Endothelial cell of hepatic sinusoid (primary cell): ENCODE results near the gene HDAC4.

Source experiments
- in situ Hi-C: cut with HindIII; loops from 2 replicates; pipeline ENCODE4 v1.10.0; 2017; ENCODE audit warnings: low sequenced_read_pairs

The HDAC4 gene

DNA sequence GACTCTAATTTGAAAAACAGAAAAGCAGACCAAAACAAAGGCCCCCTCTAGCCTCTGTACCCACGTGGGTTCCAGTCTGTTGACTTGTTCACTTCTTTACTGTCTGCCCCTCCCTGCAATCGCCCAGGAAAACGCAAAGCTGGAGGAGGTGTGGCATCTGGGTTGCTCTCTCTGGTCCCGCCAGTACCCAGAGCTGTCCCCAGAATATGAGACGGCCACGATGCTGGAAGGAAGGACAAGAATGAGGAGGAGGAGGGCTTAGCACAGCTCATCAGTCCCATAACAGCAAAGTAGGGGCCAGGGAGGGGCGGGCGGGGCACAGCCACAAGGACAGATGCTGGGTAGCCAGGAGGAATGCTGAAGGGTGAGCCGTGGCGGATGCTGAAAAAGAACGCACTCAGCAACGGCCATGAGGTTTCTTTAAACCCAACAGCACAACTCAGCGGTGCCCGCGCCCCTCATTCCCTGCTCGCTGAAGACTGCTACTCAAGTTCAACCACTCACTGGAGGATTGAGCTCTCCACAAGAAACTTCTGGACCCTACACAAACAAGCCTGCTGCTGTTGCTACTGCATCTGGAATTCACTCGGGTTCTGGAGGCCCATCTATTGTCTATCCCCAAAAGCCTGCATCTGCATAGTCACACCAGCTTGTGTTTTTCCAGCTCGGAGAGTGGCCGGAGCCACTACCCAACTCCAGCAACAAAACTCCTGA lies 187.7 kb downstream of the HDAC4 start:
- in situ Hi-C loops, result no loop called here

DNA sequence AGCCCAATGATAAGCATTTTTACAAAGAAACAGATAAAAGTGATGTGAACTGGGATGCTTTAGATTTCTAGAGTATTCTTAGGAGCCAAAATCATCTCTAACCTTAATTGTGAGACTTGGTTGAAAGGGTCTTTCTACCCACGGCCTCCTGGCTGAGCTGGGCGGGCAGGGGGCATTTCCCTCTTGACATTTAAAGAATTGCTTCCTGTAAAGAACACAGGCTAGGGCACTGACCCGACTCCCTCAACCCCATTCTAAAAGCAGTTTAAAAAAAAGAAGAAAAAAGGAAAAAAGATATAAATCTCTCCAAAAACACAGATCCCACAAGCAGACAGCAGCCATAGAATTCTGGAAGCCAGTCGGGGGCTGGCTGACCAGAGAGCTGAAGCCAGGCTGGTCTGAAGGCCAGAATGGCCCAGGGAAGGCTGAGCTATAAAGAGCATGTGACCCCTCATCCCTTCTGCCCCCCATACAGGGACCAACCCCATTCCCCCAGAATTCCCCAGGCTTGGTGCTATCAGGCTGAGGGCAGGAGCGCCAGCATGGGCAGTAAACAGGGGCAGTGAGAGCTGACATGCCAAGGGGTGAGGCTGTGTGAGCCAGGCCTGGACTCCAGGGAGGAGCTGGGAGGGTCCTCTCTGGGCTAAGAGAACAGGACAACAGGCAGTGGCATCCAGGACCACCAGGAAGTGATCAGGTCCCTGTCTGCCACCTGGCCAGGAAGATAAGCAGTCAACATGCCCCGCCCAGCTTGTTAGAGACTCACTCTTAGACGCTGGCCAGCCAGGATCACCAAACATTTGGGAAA lies 188.5 kb downstream of the HDAC4 start:
- in situ Hi-C loops, result no loop called here

DNA sequence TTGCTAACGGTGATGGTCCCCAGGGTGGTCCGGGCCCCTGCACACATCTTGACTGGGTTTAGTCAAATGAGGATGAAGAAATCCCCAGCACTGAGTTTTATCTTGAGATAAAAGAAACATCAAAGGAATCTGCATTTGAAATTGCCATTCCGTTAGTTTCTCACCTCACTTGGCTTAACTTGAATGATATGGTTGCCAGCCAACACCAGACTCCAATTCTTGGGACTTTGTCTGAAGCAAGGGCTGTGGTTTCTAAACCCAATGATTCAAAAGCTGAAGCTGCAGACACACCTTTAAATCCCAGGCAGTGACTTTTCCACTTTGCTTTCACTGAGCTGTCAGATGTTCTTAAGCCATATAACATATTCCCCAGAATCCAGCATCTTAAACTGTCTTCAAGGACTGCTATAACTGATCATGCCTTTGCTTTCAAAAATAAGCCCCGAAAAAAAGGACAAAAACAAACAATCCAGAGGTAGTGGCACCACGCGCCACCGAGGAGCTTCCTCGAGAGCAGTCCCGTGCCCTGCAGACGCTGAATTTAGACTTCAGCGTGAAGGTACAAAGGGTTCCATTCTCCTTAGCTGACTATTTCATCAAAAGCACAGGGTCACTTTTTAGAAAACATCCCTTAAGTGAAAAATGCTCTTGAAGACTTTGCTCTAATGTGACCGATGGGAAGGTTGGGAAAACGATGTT lies 189.3 kb downstream of the HDAC4 start:
- in situ Hi-C loops, result no loop called here

DNA sequence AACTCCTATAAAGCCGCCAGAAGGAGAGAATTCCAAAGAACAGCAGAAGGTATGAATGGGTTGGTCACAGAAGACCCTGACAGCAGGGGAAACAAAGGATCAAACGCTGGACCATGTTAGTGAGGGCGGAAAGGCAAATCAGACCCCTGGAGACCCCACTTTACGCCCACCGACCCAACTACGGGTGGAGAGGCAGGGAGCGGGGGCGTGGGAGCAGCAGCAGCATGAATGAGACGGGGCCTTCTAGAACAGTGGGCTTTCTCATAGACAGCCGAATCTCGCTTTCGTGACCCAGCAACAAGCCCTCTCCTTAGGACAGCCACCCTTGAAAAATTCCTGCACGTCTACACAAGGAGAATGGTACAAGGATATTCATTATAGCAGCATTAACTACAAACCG lies 191.0 kb downstream of the HDAC4 start:
- in situ Hi-C loops, result loop anchor here (5.0 to 10.0 kb wide), 2 partner anchors 55 to 143 kb away; no protein-coding TSS in a partner anchor

DNA sequence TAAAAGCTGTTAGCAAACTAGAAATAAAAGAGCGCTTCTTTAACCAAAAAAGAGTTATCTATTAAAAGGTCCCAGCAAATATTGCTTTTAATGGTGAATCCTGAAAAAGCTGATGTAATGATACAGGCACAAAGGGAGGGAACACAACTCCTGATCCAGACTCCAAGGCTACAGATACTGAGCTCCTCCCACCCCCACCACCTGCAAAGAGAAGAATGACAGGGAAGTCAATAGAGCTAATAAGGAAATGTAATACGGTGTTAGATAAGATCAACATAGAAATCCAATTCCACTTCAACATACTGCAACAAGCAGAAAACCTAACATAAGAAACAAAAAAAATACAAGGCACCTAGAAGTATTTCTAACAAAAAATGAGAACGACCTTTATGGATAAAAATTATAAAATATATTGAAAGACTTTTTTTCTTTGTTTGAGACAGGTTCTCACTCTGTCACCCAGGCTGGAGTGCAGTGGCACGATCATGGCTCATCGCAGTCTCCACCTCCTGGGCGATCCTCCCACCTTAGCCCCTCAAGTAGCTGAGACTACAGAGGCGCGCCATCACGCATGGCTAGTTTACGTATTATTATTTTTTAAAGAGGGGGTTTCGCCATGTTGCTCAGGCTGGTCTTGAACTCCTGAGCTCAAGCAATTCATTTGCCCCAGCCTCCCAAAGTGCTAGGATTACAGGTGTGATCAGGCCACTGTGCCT lies 192.2 kb downstream of the HDAC4 start:
- in situ Hi-C loops, result loop anchor here (5.0 to 10.0 kb wide), 2 partner anchors 54 to 144 kb away; no protein-coding TSS in a partner anchor

DNA sequence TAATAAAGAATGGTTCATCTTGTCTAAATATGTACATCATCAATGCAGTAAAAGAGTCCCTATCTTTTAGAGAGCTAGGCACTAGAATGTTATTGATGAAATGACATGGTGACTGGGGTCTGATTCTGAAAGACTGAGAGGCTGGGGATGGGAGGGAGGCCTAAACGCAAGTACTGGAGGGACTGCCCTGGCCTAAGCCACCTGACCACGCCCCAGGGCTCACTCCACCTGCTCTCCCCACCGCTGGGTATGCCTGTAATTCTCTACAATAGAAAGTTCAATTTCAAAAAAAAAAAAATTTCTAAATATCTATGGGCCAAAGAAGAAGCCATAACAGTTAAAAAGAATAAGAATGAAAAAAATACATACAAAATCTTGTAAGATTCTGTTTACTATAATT lies 194.0 kb downstream of the HDAC4 start:
- in situ Hi-C loops, result loop anchor here (5.0 to 10.0 kb wide), 2 partner anchors 52 to 145 kb away; no protein-coding TSS in a partner anchor

DNA sequence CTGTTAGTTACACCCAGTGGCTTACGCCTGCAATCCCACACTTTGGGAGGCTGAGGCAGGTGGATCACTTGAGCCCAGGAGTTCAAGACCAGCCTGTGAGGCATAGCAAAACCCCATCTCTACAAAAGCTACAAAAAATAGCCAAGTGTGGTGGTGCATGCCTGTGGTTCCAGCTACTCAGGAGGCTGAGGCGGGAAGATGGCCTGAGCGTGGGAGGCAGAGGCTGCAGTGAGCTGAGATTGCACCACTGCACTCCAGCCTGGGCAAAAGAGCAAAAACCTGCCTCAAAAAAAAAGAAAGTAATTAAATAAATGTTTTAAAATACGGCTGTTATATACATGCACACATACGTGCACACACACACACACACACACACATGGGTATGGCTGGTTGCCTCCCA lies 194.8 kb downstream of the HDAC4 start:
- in situ Hi-C loops, result loop anchor here (5.0 to 10.0 kb wide), 2 partner anchors 51 to 146 kb away; no protein-coding TSS in a partner anchor

DNA sequence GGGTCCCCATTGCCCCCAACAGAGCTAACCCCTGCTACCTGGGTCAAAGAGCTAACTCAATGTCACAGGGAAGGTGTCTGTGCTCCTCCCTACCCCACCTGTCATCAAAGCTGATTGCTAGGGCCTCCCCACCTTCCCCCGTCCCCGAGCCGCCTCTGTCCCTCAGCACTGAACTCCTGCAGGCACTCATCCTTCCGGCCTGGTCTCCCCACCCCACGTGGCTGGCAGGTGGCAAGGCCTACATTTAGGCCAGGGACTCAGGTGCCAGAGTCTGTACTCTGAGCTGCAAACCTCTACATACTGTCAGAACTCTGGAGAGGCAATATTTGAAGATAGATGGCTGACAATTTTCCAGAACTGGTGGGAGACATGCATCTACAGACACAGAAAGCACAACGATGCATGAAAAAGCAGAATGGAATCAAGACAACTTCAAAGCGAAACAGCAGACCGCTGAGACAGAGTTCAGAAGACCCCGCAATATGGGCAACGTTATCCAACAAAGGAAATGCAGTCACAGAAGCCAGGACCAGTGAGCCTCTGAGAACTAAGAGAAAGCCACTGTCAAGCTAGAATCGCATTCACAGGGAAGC lies 195.8 kb downstream of the HDAC4 start:
- in situ Hi-C loops, result loop anchor here (5.0 to 10.0 kb wide), 2 partner anchors 50 to 147 kb away; no protein-coding TSS in a partner anchor

DNA sequence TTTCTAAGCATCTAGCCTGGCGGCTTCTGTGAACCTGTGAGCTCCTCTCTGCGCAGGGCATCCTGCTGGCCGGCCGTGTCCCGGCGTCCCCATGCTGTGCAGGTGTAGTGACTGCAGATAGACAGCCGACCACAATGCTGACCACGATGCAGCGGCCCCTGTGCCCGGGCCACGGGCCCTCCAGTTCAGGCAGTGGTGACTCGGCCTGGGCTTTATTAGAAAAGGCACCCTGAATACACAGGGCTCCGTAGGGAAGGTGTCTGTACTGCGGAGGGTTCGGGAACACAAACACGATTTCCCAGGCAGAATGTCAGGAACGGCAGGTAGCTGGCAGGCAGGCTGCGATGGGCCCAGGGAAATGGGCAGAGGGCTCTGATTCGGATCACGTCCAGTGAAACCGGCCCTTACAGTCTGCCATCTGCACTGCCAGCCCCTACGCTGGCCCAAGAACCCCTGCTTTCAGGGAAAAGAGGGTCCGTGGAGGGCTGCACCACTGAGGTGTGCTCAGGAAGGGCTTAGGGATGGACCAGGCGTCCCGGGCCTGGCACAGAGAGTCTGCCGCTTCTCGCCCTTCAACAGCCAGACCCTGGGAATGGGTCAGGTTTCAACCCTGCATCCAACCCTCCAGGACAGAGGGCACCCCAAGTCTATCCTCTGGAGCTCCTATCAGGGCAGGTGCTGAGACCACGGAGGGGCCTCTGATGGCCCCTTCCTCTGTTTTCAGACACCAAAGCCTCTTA lies 196.5 kb downstream of the HDAC4 start:
- in situ Hi-C loops, result loop anchor here (10.0 kb wide), 1 partner anchor 50 kb away; no protein-coding TSS in a partner anchor

DNA sequence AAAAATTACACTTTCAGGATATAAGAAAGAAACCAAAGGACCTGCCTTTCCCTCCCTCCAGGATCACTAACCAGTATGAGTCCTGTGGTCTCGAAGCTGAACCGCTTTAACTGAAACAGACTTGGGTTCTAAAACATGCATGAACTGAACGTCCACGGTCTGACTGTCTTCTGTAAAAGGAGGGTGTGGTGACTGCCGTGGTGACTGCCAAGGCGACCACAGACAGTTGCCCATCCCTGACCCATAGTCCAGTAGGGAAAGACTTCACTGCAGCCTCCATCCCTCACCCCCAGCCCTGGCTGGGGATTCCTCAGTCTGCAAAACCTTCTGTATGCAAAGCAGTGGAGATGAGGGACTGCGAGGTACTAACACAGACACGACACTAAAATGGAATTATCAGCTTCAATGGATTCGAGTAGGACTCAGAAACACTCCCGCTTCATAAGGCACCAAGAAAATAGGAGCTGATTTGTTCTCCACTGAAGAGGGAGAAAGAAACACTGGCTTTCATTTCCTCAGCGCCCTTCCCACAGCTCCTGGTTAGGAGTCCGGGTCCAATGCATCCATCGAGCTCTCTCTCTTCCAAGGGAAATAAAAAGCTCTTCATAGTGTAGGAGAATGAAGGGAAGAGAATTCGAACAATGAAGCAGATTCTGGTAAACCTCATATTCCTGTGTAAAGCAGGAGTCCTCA lies 197.2 kb downstream of the HDAC4 start:
- in situ Hi-C loops, result loop anchor here (10.0 kb wide), 1 partner anchor 49 kb away; no protein-coding TSS in a partner anchor

DNA sequence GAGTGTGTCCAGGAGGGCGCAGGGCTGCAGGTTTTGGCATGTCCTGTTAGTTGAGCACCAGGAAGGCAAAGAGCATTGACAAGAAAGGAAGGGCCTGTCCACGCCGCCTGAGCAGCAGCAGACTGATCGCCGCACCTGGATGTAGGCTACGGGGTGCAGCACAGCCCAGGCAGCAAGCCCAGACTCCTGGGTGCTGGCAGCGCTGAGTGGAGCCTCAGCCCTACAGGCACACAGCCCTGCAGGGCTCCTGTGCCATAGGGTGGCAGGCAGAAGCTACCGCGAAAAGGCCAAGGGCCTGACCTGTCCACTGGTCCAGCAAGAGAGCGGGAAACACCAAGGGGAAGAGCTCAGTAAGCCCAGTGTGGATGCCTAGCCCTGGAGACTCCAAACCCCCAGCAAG lies 198.0 kb downstream of the HDAC4 start:
- in situ Hi-C loops, result loop anchor here (10.0 kb wide), 1 partner anchor 48 kb away; no protein-coding TSS in a partner anchor

DNA sequence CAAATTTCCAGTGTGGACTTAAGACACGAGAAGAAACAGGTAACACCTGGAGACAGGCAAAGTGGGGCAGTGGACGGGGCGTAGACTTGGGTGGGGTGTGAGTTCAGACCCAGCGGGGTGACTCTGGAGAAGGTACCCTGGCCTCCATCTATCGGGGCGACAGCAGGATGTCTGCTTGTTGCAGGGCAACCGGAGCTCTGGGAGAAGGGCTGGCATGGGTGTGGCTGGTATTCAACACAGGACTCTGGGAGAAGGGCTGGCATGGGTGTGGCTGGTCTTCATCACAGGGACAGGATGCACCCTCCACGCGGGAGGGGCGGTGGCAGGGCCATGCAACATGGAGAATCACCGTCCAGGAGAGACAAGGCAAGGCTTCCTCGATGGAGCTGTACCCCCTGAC lies 198.5 kb downstream of the HDAC4 start:
- in situ Hi-C loops, result loop anchor here (10.0 kb wide), 1 partner anchor 48 kb away; no protein-coding TSS in a partner anchor

DNA sequence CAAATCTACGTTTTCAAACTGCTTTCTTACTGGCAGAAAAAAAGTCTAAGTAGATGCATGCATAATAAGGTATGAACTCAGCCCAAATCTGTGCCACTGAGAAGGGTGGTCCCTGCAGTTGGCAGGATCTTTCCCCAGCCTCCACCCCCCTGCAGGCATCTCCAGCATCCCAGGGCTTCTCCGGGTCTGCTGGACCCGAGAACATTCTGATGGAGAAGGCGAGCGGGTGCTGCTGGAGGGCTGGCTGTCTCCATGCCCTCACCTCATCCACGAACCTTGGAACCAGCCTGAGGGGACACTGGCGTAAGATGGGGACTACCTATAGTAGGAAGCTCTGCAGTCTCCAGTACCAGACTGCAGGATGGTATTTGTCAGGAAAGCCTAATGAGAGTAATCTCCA lies 198.9 kb downstream of the HDAC4 start:
- in situ Hi-C loops, result loop anchor here (10.0 kb wide), 1 partner anchor 47 kb away; no protein-coding TSS in a partner anchor

DNA sequence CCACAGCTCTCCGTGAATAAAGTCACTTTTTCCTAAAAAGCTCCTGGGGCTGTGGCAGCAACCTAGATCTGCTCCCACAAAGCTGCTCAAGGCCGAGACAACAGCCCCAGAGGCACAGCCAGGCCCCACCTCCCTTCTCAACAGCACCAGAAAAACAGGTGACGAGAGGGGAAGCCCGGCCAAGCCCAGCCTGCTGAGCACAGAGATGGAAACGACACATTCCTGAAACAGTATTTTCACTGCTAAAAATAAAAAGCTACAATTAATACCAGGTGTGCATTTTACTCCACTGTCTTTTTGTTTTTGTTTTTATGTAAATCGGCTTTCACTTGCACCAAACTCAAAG lies 199.3 kb downstream of the HDAC4 start:
- in situ Hi-C loops, result loop anchor here (10.0 kb wide), 1 partner anchor 47 kb away; no protein-coding TSS in a partner anchor

DNA sequence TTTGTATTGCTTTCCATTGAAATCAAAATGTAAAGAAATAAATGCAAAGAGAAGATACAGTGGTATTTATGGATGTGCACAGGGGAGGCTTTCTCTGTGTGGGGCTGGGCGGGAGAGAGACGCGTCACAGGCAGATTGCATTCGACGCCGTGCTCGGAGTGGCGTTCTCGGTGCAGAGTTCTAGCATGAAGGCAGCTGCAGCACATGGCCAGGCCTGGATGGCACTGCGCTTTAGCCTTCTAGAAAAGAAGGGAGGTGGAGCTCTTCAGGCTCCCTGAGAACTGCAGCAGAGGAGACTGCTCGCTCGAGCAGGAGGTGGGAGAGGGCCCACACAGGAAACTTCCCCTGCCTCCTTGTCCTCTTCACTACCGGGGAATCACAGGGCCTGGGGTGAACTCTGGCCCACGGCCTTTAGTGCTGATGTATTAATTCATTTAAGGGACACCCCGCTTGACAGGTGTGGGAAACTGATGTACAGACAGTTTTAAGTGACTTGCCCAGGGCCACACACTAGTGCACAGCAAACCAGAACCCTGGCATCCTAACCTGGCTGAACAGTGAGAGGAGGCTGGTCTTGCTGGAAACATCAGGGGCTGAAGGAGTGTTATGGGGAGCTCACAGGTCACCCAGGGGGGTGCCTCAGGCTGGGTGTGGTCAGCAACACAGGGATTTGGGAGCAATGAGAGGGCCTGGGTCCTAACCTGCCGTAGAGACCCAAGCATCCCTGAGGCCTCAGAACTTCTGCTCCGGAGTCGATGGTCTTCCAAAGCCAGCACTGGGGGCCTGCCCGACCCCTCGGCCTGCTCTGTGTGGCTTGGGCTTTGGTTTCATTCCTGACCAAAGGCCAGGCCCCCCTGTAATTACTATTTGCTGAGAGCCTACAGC lies 199.9 kb downstream of the HDAC4 start:
- in situ Hi-C loops, result loop anchor here (10.0 kb wide), 1 partner anchor 46 kb away; no protein-coding TSS in a partner anchor

DNA sequence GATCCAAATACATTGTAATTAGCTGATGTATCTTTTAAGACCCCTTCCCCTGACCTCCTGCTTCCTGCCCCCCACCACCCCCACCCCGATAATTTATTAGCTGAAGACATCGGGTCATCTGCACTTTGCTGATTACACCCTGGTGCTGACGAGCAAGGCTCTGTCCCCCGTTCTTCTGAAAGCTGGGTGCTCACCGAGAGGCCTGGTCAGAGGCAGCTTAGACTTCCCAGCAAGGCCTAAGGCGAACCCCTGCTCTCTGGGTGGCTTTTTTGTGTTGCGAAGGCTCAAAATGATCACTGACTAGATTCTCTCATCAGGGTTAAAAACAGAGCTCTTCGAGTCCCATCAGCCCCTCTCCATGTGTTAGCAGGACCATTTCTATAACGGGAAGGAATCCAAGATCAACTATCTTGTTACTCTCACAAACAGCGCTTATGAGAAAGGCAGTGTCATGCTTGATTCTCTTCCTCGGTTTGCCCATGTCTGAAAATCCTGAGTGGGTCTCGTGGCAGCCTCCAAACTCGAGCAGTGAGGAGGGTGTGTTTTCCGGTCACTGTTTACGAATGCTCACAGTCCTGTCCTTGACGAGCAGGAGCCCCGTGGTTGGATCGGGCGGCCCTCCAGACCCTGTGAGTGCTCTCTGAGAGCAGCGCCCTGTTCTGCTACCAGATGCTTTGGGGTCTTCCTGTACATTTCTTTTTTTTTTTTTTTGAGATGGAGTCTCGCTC lies 201.6 kb downstream of the HDAC4 start:
- in situ Hi-C loops, result no loop called here

DNA sequence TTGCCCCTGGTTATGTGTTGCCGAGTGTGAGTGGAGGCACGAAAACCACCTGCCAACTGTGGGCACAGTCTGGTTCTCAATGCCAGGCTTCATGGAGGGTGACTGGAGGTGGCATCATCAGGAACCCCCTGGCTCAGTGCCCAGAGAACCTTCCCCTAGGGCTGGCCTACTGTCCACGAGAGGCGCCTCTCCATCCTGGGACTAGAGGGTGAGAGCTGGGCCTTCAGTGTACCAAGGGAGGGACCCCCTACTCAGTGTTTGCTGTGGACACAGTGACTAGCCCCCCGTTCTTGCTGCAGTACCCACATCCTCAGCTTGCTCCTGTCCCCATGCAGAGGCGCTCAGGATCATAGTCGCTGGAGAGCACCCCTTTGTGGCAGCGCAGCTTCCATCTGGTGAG lies 202.6 kb downstream of the HDAC4 start:
- in situ Hi-C loops, result no loop called here
